Naive B cell (primary cell): ENCODE measurements around the gene HIGD1C. TPM values are rescaled to one million over a fixed set of nuclear protein-coding genes. Genes with fewer than 3 reads are reported as not detected.
A peak's percentile ranks its signal among the peaks of the same experiment; 100 is the strongest.
"Not testable (repeated sequence)": the region's sequence is repeated elsewhere in the genome, so short reads cannot be mapped to it uniquely, and the experiment has no call there.

ENCODE experiments used
- ATAC-seq, 2 donors: fragments of 150-1000 bp; cut with Tn5 transposase; 2 replicates each; pipeline ENCODE4 v1.10.0; 2021; ENCODE audit warnings: low read depth in 2 of 2, mild to moderate bottlenecking in 2 of 2, moderate library complexity in 2 of 2
- DNase-seq: peaks from one replicate; pipeline ENCODE4 v3.0.0; 2022
- H3K27ac Mint-ChIP-seq, 6 donors: one replicate each; pipeline ENCODE4 v1.8.0; 2020 to 2022; ENCODE audit warnings: mild to moderate bottlenecking in 6 of 6, mixed read lengths in 6 of 6, moderate library complexity in 5 of 6, inconsistent platforms in 2 of 6
- H3K27me3 Mint-ChIP-seq, 3 donors: one replicate each; pipeline ENCODE4 v1.8.0; 2021 to 2022; ENCODE audit warnings: mixed read lengths in 3 of 3, mild to moderate bottlenecking in 1 of 3
- H3K36me3 Mint-ChIP-seq, 2 donors: one replicate each; pipeline ENCODE4 v1.8.0; 2020 to 2022; ENCODE audit warnings: mixed read lengths in 2 of 2, inconsistent platforms in 1 of 2, mild to moderate bottlenecking in 1 of 2
- H3K4me1 Mint-ChIP-seq, 3 donors: one replicate each; pipeline ENCODE4 v1.8.0; 2020 to 2022; ENCODE audit warnings: mixed read lengths in 3 of 3, inconsistent platforms in 1 of 3, mild to moderate bottlenecking in 1 of 3, moderate library complexity in 1 of 3
- H3K4me3 Mint-ChIP-seq, 8 donors: one replicate each; pipeline ENCODE4 v1.8.0; 2020 to 2022; ENCODE audit warnings: mild to moderate bottlenecking in 8 of 8, mixed read lengths in 8 of 8, moderate library complexity in 8 of 8, inconsistent platforms in 2 of 8
- H3K9me3 Mint-ChIP-seq, 7 donors: one replicate each; pipeline ENCODE4 v1.8.0; 2020 to 2022; ENCODE audit warnings: mixed read lengths in 7 of 7, mild to moderate bottlenecking in 5 of 7, inconsistent platforms in 2 of 7, moderate library complexity in 1 of 7
- polyA plus RNA-seq, 6 donors: library from polyadenylated mRNA; unstranded; fragments of 300-500 nt; fragmentation: Illumina TruSeq; gene quantifications; one replicate each; pipeline ENCODE4 v1.2.3, GENCODE V29; 2021; ENCODE audit warnings: low read depth in 6 of 6

HIGD1C gene
- polyA plus RNA-seq, 6 donors from 2014 or later, result not detected

GRCh38 chr12:50925920-50926319 is 26.4 kb upstream of the HIGD1C start:
- DNase-seq (no peak), ATAC-seq (no peak)
- Mint-ChIP-seq H3K36me3 (peaks cover 0 to 11% of the 10 kb centered on the region in 2 donors), H3K27ac (peak overlapping the region in 5 of 6 donors; percentile 69 to 96 (median 78)), H3K4me3 (peak overlapping the region; percentile 94 to 100 (median 100)), H3K4me1 (peaks cover 43 to 69% (median 65%) of the 10 kb centered on the region in 3 donors), H3K27me3 (no peaks in the 10 kb centered on the region), H3K9me3 (no peaks in the 10 kb centered on the region)

GRCh38 chr12:50926415-50926814 is 25.9 kb upstream of the HIGD1C start:
- ATAC-seq (no peak), DNase-seq (no peak)
- Mint-ChIP-seq H3K4me3 (peak overlapping the region; percentile 94 to 100 (median 100)), H3K27ac (peak overlapping the region in 5 of 6 donors; percentile 69 to 95 (median 79)), H3K9me3 (no peaks in the 10 kb centered on the region), H3K36me3 (peaks cover 0 to 14% of the 10 kb centered on the region in 2 donors), H3K4me1 (peaks cover 43 to 74% (median 70%) of the 10 kb centered on the region in 3 donors), H3K27me3 (no peaks in the 10 kb centered on the region)

- Mint-ChIP-seq H3K36me3 (peaks cover 0 to 14% of the 10 kb centered on the region in 2 donors), H3K4me1 (peaks cover 44 to 79% (median 70%) of the 10 kb centered on the region in 3 donors), H3K27ac (peak overlapping the region in 5 of 6 donors; percentile 32 to 95 (median 80)), H3K4me3 (peak overlapping the region; percentile 94 to 100 (median 100))
- ATAC-seq, DNase-seq, H3K27me3 Mint-ChIP-seq, H3K9me3 Mint-ChIP-seq: not testable (repeated sequence)
These were observed 25.4 kb upstream of the HIGD1C start for GRCh38 chr12:50926932-50927331.

- no peaks in the 10 kb centered on the region for H3K27me3 Mint-ChIP-seq
- no peak for ATAC-seq
- H3K27ac Mint-ChIP-seq, result peak overlapping the region in 5 of 6 donors; percentile 8 to 95 (median 62)
- peaks cover 46 to 78% (median 68%) of the 10 kb centered on the region in 3 donors for H3K4me1 Mint-ChIP-seq
- H3K36me3 Mint-ChIP-seq, result peaks cover under 1 to 14% of the 10 kb centered on the region in 2 donors
- no peak for DNase-seq
- no peaks in the 10 kb centered on the region for H3K9me3 Mint-ChIP-seq
- H3K4me3 Mint-ChIP-seq, result peak overlapping the region; percentile 94 to 100 (median 100)
These were observed 25.0 kb upstream of the HIGD1C start for GRCh38 chr12:50927356-50927755.

- peaks cover 44 to 78% (median 68%) of the 10 kb centered on the region in 3 donors for H3K4me1 Mint-ChIP-seq
- DNase-seq (no peak), ATAC-seq (no peak)
- H3K27me3 Mint-ChIP-seq, result no peaks in the 10 kb centered on the region
- H3K27ac Mint-ChIP-seq, result peak overlapping the region in 5 of 6 donors; percentile 62 to 95 (median 84)
- H3K4me3 Mint-ChIP-seq, result peak overlapping the region; percentile 94 to 100 (median 100)
- H3K9me3 Mint-ChIP-seq, result no peaks in the 10 kb centered on the region
- peaks cover 4 to 19% of the 10 kb centered on the region in 2 donors for H3K36me3 Mint-ChIP-seq
These were observed 24.5 kb upstream of the HIGD1C start for GRCh38 chr12:50927766-50928224.

- Mint-ChIP-seq H3K36me3 (peaks cover 8 to 23% of the 10 kb centered on the region in 2 donors), H3K4me3 (peak overlapping the region; percentile 94 to 100 (median 100)), H3K27ac (peak overlapping the region in 5 of 6 donors; percentile 19 to 95 (median 77)), H3K4me1 (peaks cover 48 to 78% (median 70%) of the 10 kb centered on the region in 3 donors), H3K9me3 (no peaks in the 10 kb centered on the region), H3K27me3 (no peaks in the 10 kb centered on the region)
- ATAC-seq (no peak), DNase-seq (no peak)
These were observed 24.0 kb upstream of the HIGD1C start for GRCh38 chr12:50928392-50928791.

GRCh38 chr12:50929831-50930230 is 22.5 kb upstream of the HIGD1C start:
- Mint-ChIP-seq H3K4me1 (peaks cover 52 to 84% (median 76%) of the 10 kb centered on the region in 3 donors), H3K27ac (peak overlapping the region in 3 of 6 donors; percentile 61 to 79 (median 63)), H3K4me3 (peak overlapping the region in 3 of 8 donors; percentile 25 to 71 (median 44)), H3K27me3 (no peaks in the 10 kb centered on the region), H3K9me3 (no peaks in the 10 kb centered on the region), H3K36me3 (peaks cover 8 to 34% of the 10 kb centered on the region in 2 donors)
- DNase-seq (no peak), ATAC-seq (no peak)

- H3K27me3 Mint-ChIP-seq, ATAC-seq, DNase-seq, H3K9me3 Mint-ChIP-seq: not testable (repeated sequence)
- peaks cover 8 to 34% of the 10 kb centered on the region in 2 donors for H3K36me3 Mint-ChIP-seq
- peak overlapping the region in 2 of 8 donors; percentile 66 to 71 for H3K4me3 Mint-ChIP-seq
- peaks cover 46 to 87% (median 75%) of the 10 kb centered on the region in 3 donors for H3K4me1 Mint-ChIP-seq
- H3K27ac Mint-ChIP-seq, result peak overlapping the region in 2 of 6 donors; percentile 69 to 79
These were observed 21.9 kb upstream of the HIGD1C start for GRCh38 chr12:50930477-50930876.

- DNase-seq, result no peak
- peaks cover 0 to 13% (median 11%) of the 10 kb centered on the region in 7 donors for H3K9me3 Mint-ChIP-seq
- peaks cover 45 to 68% (median 65%) of the 10 kb centered on the region in 3 donors for H3K4me1 Mint-ChIP-seq
- H3K27me3 Mint-ChIP-seq, result no peaks in the 10 kb centered on the region
- ATAC-seq, result no peak
- peaks cover 18 to 45% of the 10 kb centered on the region in 2 donors for H3K36me3 Mint-ChIP-seq
- H3K4me3 Mint-ChIP-seq, result peak overlapping the region in 1 of 8 donors; percentile 2
- H3K27ac Mint-ChIP-seq, result peak overlapping the region in 5 of 6 donors; percentile 5 to 73 (median 56)
These were observed 19.5 kb upstream of the HIGD1C start for GRCh38 chr12:50932787-50933280.

- DNase-seq, result no peak
- Mint-ChIP-seq H3K9me3 (peaks cover 3 to 17% (median 12%) of the 10 kb centered on the region in 7 donors), H3K27ac (peak overlapping the region in 4 of 6 donors; percentile 55 to 85 (median 64)), H3K36me3 (peaks cover 23 to 45% of the 10 kb centered on the region in 2 donors), H3K27me3 (no peaks in the 10 kb centered on the region), H3K4me1 (peaks cover 38 to 61% (median 57%) of the 10 kb centered on the region in 3 donors), H3K4me3 (peak overlapping the region in 2 of 8 donors; percentile 26 to 70)
- ATAC-seq, result no peak
These were observed 18.8 kb upstream of the HIGD1C start for GRCh38 chr12:50933459-50934124.

- Mint-ChIP-seq H3K4me1 (peaks cover 32 to 52% (median 49%) of the 10 kb centered on the region in 3 donors), H3K9me3 (peaks cover 5 to 23% (median 12%) of the 10 kb centered on the region in 7 donors), H3K27me3 (no peaks in the 10 kb centered on the region), H3K4me3 (peak overlapping the region in 2 of 8 donors; percentile 10 to 32), H3K27ac (peak overlapping the region in 5 of 6 donors; percentile 28 to 85 (median 65)), H3K36me3 (peaks cover 26 to 42% of the 10 kb centered on the region in 2 donors)
- ATAC-seq (no peak), DNase-seq (no peak)
These were observed 17.9 kb upstream of the HIGD1C start for GRCh38 chr12:50934371-50934851.

GRCh38 chr12:50934981-50935807 is 17.1 kb upstream of the HIGD1C start:
- H3K36me3 Mint-ChIP-seq, result peaks cover 26 to 36% of the 10 kb centered on the region in 2 donors
- ATAC-seq, result no peak
- H3K9me3 Mint-ChIP-seq, result peaks cover 5 to 23% (median 12%) of the 10 kb centered on the region in 7 donors
- no peak overlapping the region for H3K4me3 Mint-ChIP-seq
- DNase-seq, result no peak
- no peaks in the 10 kb centered on the region for H3K27me3 Mint-ChIP-seq
- H3K4me1 Mint-ChIP-seq, result peaks cover 32 to 45% (median 42%) of the 10 kb centered on the region in 3 donors
- peak overlapping the region in 5 of 6 donors; percentile 29 to 85 (median 58) for H3K27ac Mint-ChIP-seq
